GM12878 (cell line): ENCODE results near the gene CPEB1. TPM values are rescaled to one million over a fixed set of nuclear protein-coding genes. Genes with fewer than 3 reads are reported as not detected.

ENCODE experiments used
- ATAC-seq: fragments of 200-7000 bp; cut with Tn5 transposase; 3 replicates; pipeline ENCODE4 v1.9.1; 2020; ENCODE audit warnings: mild to moderate bottlenecking, moderate library complexity
- BruUV-seq: library from RNA; stranded (reverse); fragments of 400-500 nt; replicated peaks from 2 replicates; lab custom pipeline; 2021; lab: Mats Ljungman, UMichigan
- CTCF ChIA-PET: fragments of 300-600 bp; sonication (Branson Sonifier 250); formaldehyde crosslinking; extraction: SDS; loops from one replicate; lab custom pipeline; 2021; ENCODE audit warnings: inconsistent platforms; lab: Yijun Ruan, JAX
- POLR2A ChIA-PET: fragments of 350-600 bp; formaldehyde crosslinking; extraction: SDS; loops from one replicate; lab custom pipeline; 2021; ENCODE audit warnings: inconsistent platforms; lab: Charles Lee
- RAD21 ChIA-PET: fragments of 300-600 bp; sonication (Branson Sonifier 250); formaldehyde crosslinking; loops from one replicate; lab custom pipeline; 2023; ENCODE audit warnings: antibody characterized with exemption; ENCODE audit not compliant: unreplicated experiment; lab: Charles Lee
- SMC1A ChIA-PET: fragments of 300-600 bp; sonication (Branson Sonifier 250); formaldehyde crosslinking; loops from one replicate; lab custom pipeline; 2023; ENCODE audit not compliant: unreplicated experiment, uncharacterized antibody; lab: Charles Lee
- DNase-seq: peaks from one replicate; pipeline ENCODE4 v3.0.0-alpha.2; 2011; ENCODE audit warnings: low read depth, low spot score
- FAIRE-seq: peaks from 3 replicates; lab custom pipeline; 2011; peaks lifted over from hg19 to GRCh38; lab: Jason Lieb, UNC
- H2AFZ ChIP-seq: 2 replicates; pipeline ENCODE4 v1.6.0; 2011; ENCODE audit warnings: low read depth, low read length, control low read depth; ENCODE audit not compliant: control insufficient read depth
- H3K27ac ChIP-seq: 2 replicates; pipeline ENCODE4 v1.5.1; 2011; ENCODE audit warnings: control low read depth; ENCODE audit not compliant: control insufficient read depth, insufficient read depth
- H3K27me3 ChIP-seq, 2 experiments: replicated peaks in 1 of 2; 2 replicates each; pipeline versions ENCODE4 v1.6.0 to v1.6.1; 2011; ENCODE audit warnings: low read length in 1 of 2; ENCODE audit not compliant: control insufficient read depth in 2 of 2, insufficient read depth in 2 of 2
- H3K36me3 ChIP-seq, 2 experiments: 2 replicates each; pipeline ENCODE4 v1.5.1; 2011; ENCODE audit warnings: low read length in 1 of 2; ENCODE audit not compliant: control insufficient read depth in 2 of 2, insufficient read depth in 2 of 2
- H3K4me1 ChIP-seq: 2 replicates; pipeline ENCODE4 v1.6.1; 2011; ENCODE audit warnings: mild to moderate bottlenecking, low read length, moderate library complexity, mixed read lengths; ENCODE audit not compliant: control insufficient read depth, insufficient read depth
- H3K4me2 ChIP-seq: 2 replicates; pipeline ENCODE4 v1.6.0; 2011; ENCODE audit warnings: control low read depth; ENCODE audit not compliant: control insufficient read depth, insufficient read depth
- H3K4me3 ChIP-seq: fragments of 200-600 bp; sonication (generic); 2 replicates; pipeline ENCODE4 v1.5.1; 2016
- H3K79me2 ChIP-seq: 2 replicates; pipeline ENCODE4 v1.6.0; 2011; ENCODE audit warnings: low read length; ENCODE audit not compliant: control insufficient read depth, insufficient read depth
- H3K9ac ChIP-seq: 2 replicates; pipeline ENCODE4 v1.8.0; 2011; ENCODE audit warnings: low read length, control low read depth, mixed read lengths; ENCODE audit not compliant: control insufficient read depth, insufficient read depth
- H3K9me3 ChIP-seq: replicated peaks from 3 replicates; pipeline ENCODE4 v1.5.1; 2011; ENCODE audit warnings: mild to moderate bottlenecking, low read length; ENCODE audit not compliant: control insufficient read depth, insufficient read depth
- H4K20me1 ChIP-seq: 2 replicates; pipeline ENCODE4 v1.6.0; 2011; ENCODE audit not compliant: control insufficient read depth, insufficient read depth
- E2F4 ChIP-seq: IDR thresholded peaks from 2 replicates; pipeline ENCODE4 v1.6.1; 2012; ENCODE audit warnings: low read depth, low read length, improper control_type of control experiment
- E2F8 ChIP-seq: fragments of 450-650 bp; IDR thresholded peaks from 2 replicates; pipeline ENCODE4 v1.6.1; 2018; ENCODE audit warnings: mild to moderate bottlenecking, low read depth, moderate library complexity; ENCODE audit not compliant: partially characterized antibody
- MXI1 ChIP-seq: fragments of 150-350 bp; IDR thresholded peaks from 2 replicates; pipeline ENCODE4 v1.6.1; 2011; ENCODE audit warnings: low read depth, mild to moderate bottlenecking, inconsistent platforms, low read length, improper control_type of control experiment
- PBX3 ChIP-seq: IDR thresholded peaks from 2 replicates; pipeline ENCODE4 v1.6.1; 2011; ENCODE audit warnings: mild to moderate bottlenecking, low read depth, low read length, moderate library complexity; ENCODE audit not compliant: insufficient replicate concordance
- RAD21 ChIP-seq: IDR thresholded peaks from 2 replicates; pipeline ENCODE4 v1.6.1; 2011; ENCODE audit warnings: mild to moderate bottlenecking, low read depth, low read length, moderate library complexity; ENCODE audit not compliant: insufficient read depth
- RFX5 ChIP-seq: IDR thresholded peaks from 2 replicates; pipeline ENCODE4 v1.6.1; 2011; ENCODE audit warnings: low read depth, low read length, improper control_type of control experiment
- USF1 ChIP-seq: IDR thresholded peaks from 2 replicates; pipeline ENCODE4 v1.6.1; 2011; ENCODE audit warnings: borderline replicate concordance, low read depth, mild to moderate bottlenecking, moderate library complexity, mixed read lengths, low read length; ENCODE audit not compliant: insufficient read depth; ENCODE audit errors: extremely low read length
- WRNIP1 ChIP-seq: IDR thresholded peaks from 2 replicates; pipeline ENCODE4 v1.6.1; 2011; ENCODE audit warnings: low read depth, low read length, improper control_type of control experiment, borderline replicate concordance
- ZBTB33 ChIP-seq: fragments of 450-650 bp; IDR thresholded peaks from 2 replicates; pipeline ENCODE4 v1.6.1; 2017; ENCODE audit warnings: mild to moderate bottlenecking
- WGBS: methylation state at CpG from one replicate; pipeline ENCODE4 v1.1.6; 2016; ENCODE audit warnings: low lambda C conversion rate; ENCODE audit not compliant: insufficient replicate concordance, insufficient coverage; ENCODE audit errors: missing lambda C conversion rate; 5-methylcytosine and 5-hydroxymethylcytosine counted together
- in situ Hi-C: fragments of 300-500 bp; cut with MboI; formaldehyde crosslinking; loops from 9 replicates; pipeline ENCODE4 v1.14.3; 2018; ENCODE audit warnings: mixed read lengths
- intact Hi-C: fragments of 100-400 bp; cut with micrococcal nuclease; formaldehyde crosslinking; loops from one replicate; pipeline ENCODE4 v1.14.2; 2022; ENCODE audit not compliant: unreplicated experiment
- polyA plus RNA-seq, 11 experiments: library from polyadenylated mRNA; depleted of rRNA in 4 of 11; unstranded in 6 of 11; stranded (reverse) in 5 of 11; fragments of >200 nt; fragmentation: Nextera tagmentation in 4 of 11; fragmentation: Illumina TruSeq in 1 of 11; extraction: Ambion mirVana in 4 of 11; extraction: Trizol in 1 of 11; gene quantifications; 1 replicate in 1 of 11; 2 replicates in 10 of 11; pipeline versions ENCODE4 v1.2.1 to v1.2.3, GENCODE V29; 2011 to 2016; ENCODE audit warnings: inconsistent platforms in 2 of 11, missing spikeins in 2 of 11, low read depth in 1 of 11
- total RNA-seq, 4 experiments: library from RNA; depleted of rRNA in 3 of 4; stranded (reverse); fragments of >200 nt in 3 of 4; fragmentation: Illumina TruSeq in 1 of 4; extraction: Trizol in 1 of 4; gene quantifications; 2 replicates each; pipeline versions ENCODE4 v1.2.1 to v1.2.3, GENCODE V29; 2013 to 2021

Gene CPEB1
- total and polyA plus RNA-seq, 10 of the 15 experiments (the other 5 are each of a cell fraction or from before 2014, with no cell fraction given): 0.05 to 1.1 (median 0.46) TPM

- no peak overlapping the region for H3K27ac ChIP-seq
- DNase-seq: no peak
- BruUV-seq: no TSS peak
- in situ Hi-C loops: no loop called here
- ChIA-PET POLR2A (no interaction called here), RAD21 (no interaction called here), SMC1A (no interaction called here), CTCF (no interaction called here)
- H3K9me3 ChIP-seq: no peaks in the 10 kb centered on the region
- ATAC-seq: no peak
- H2AFZ ChIP-seq: no peak overlapping the region
- no peaks in the 10 kb centered on the region; a peak in 1 of 4 replicates for H3K27me3 ChIP-seq
- H3K4me1 ChIP-seq: no peaks in the 10 kb centered on the region
- no peaks in the 10 kb centered on the region for H3K79me2 ChIP-seq
- no peak overlapping the region for H3K4me2 ChIP-seq
- no peaks in the 10 kb centered on the region for H3K36me3 ChIP-seq
- H3K9ac ChIP-seq: no peak overlapping the region
- no peaks in the 10 kb centered on the region for H4K20me1 ChIP-seq
- 40% methylated on average over 4 of the region's 4 CpGs for WGBS
- FAIRE-seq: no peak
- no peak overlapping the region for H3K4me3 ChIP-seq
- intact Hi-C loops: no loop called here
- TF ChIP-seq RFX5 (no peak), PBX3 (no peak), E2F8 (no peak), USF1 (no peak), MXI1 (no peak), RAD21 (no peak), WRNIP1 (no peak), ZBTB33 (no peak), E2F4 (no peak)
Observed at GRCh38 chr15:82587805-82588204, 59.4 kb downstream of the CPEB1 start.
